SIG-M5 treated with dmso at 0.1 percent for 504 hours (cell line): ENCODE measurements around the gene KDM4C.

ENCODE experiments used
- DNase-seq: peaks from one replicate; lab custom pipeline; 2025; ENCODE audit not compliant: unreplicated experiment; lab: John Stamatoyannopoulos, UW

The KDM4C gene

GRCh38 chr9:6900440-6900883 is 142.7 kb downstream of the KDM4C start:
- no peak for DNase-seq

GRCh38 chr9:6901180-6901579 is 143.4 kb downstream of the KDM4C start:
- DNase-seq = no peak

GRCh38 chr9:6902423-6902822 is 144.7 kb downstream of the KDM4C start:
- DNase-seq = no peak

- no peak for DNase-seq
Observed at GRCh38 chr9:6904371-6904770, 146.6 kb downstream of the KDM4C start.

- no peak for DNase-seq
Observed at GRCh38 chr9:6905850-6906375, 148.1 kb downstream of the KDM4C start.

GRCh38 chr9:6907772-6908381 is 150.1 kb downstream of the KDM4C start:
- no peak for DNase-seq

GRCh38 chr9:6909181-6909580 is 151.4 kb downstream of the KDM4C start:
- no peak for DNase-seq

GRCh38 chr9:6910032-6910431 is 152.3 kb downstream of the KDM4C start:
- no peak for DNase-seq

- DNase-seq = no peak
Observed at GRCh38 chr9:6910497-6910896, 152.7 kb downstream of the KDM4C start.

GRCh38 chr9:6911901-6912638 is 154.3 kb downstream of the KDM4C start:
- no peak for DNase-seq

GRCh38 chr9:6915635-6916034 is 157.9 kb downstream of the KDM4C start:
- DNase-seq = no peak

GRCh38 chr9:6917162-6917561 is 159.4 kb downstream of the KDM4C start:
- no peak for DNase-seq

- DNase-seq = no peak
Observed at GRCh38 chr9:6920041-6920440, 162.3 kb downstream of the KDM4C start.

- DNase-seq = no peak
Observed at GRCh38 chr9:6921315-6921714, 163.5 kb downstream of the KDM4C start.

- no peak for DNase-seq
Observed at GRCh38 chr9:6922124-6922676, 164.4 kb downstream of the KDM4C start.

GRCh38 chr9:6922680-6923079 is 164.9 kb downstream of the KDM4C start:
- no peak for DNase-seq

GRCh38 chr9:6923086-6923485 is 165.3 kb downstream of the KDM4C start:
- no peak for DNase-seq

GRCh38 chr9:6924149-6924548 is 166.4 kb downstream of the KDM4C start:
- no peak for DNase-seq

GRCh38 chr9:6924988-6925563 is 167.3 kb downstream of the KDM4C start:
- no peak for DNase-seq

- DNase-seq = no peak
Observed at GRCh38 chr9:6925836-6926235, 168.1 kb downstream of the KDM4C start.

- DNase-seq = no peak
Observed at GRCh38 chr9:6926436-6926835, 168.7 kb downstream of the KDM4C start.

GRCh38 chr9:6927838-6928237 is 170.1 kb downstream of the KDM4C start:
- DNase-seq = no peak
